HUES64 (cell line): ENCODE measurements around the gene CD8B.
"Not testable (repeated sequence)": the region's sequence is repeated elsewhere in the genome, so short reads cannot be mapped to it uniquely, and the experiment has no call there.

Experiments used
- H3K27ac ChIP-seq: 2 replicates; pipeline ENCODE4 v1.7.0; 2013; ENCODE audit warnings: low read depth, low read length, inconsistent platforms
- H3K27me3 ChIP-seq: 2 replicates; pipeline ENCODE4 v1.6.1; 2013; ENCODE audit warnings: mild to moderate bottlenecking, low read length; ENCODE audit not compliant: insufficient read depth
- H3K36me3 ChIP-seq: 2 replicates; pipeline ENCODE4 v1.6.1; 2013; ENCODE audit warnings: mild to moderate bottlenecking, low read length; ENCODE audit not compliant: insufficient read depth
- H3K4me1 ChIP-seq: 2 replicates; pipeline ENCODE4 v1.6.1; 2013; ENCODE audit warnings: mild to moderate bottlenecking, low read length, moderate library complexity; ENCODE audit not compliant: insufficient read depth
- H3K4me3 ChIP-seq: 2 replicates; pipeline ENCODE4 v1.5.1; 2013; ENCODE audit warnings: mild to moderate bottlenecking, low read length, moderate library complexity
- H3K9ac ChIP-seq: 2 replicates; pipeline ENCODE4 v1.6.1; 2013; ENCODE audit warnings: mild to moderate bottlenecking, low read depth, low read length
- H3K9me3 ChIP-seq: 2 replicates; pipeline ENCODE4 v1.6.1; 2013; ENCODE audit warnings: low read depth, low read length; ENCODE audit not compliant: insufficient read depth
- WGBS: fragments of 150-250, 120-280 bp; methylation state at CpG from one replicate; pipeline ENCODE4 v1.1.7; 2013; ENCODE audit warnings: missing lambda C conversion rate; 5-methylcytosine and 5-hydroxymethylcytosine counted together

Gene CD8B

DNA sequence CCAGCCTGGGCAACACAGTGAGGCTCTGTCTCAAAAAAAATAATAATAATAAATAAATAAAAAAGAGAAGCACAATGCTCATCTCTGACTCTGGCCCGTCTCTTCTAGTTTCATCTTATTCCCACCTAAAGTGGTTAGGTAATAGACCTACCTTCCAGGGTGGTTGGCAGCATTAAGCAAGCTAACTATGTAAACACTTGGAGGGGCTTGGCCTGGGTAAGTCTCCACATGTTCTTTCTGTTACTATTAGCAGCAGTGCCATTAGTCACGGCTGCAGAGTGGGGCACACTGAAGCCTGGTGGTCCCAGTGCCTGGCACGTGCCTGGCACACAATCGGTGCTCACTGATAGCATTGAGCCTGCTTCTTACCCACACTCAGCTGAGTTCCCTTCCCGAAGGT lies 4.0 kb downstream of the CD8B start:
- H3K4me3 ChIP-seq, H3K9ac ChIP-seq, H3K4me1 ChIP-seq, H3K36me3 ChIP-seq, H3K9me3 ChIP-seq, H3K27ac ChIP-seq: not testable (repeated sequence)
- H3K27me3 ChIP-seq = peaks cover 20% of the 10 kb centered on the region
- 95% methylated on average over 5 of the region's 5 CpGs for WGBS

DNA sequence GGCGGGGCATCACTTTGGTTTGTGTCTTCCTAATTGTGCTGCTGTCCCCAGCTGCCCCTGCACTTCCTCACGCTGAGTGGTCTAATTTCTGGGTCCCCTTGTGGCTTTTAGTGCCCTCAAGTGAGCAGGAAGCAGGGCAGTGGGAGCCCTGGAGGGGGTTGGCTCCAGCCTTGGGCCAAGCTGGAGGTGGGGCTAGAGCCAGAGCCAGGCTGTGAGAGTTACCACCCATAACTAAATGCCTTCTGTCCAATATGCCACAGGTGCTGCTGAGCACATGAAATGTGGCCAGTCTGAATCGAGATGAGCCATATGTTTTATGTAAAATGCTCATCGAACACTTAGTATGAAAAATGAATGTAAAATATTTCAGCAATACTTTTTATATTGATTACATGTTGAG lies 5.2 kb downstream of the CD8B start:
- H3K36me3 ChIP-seq, H3K9ac ChIP-seq, H3K9me3 ChIP-seq, H3K4me1 ChIP-seq, H3K27ac ChIP-seq, H3K4me3 ChIP-seq: not testable (repeated sequence)
- H3K27me3 ChIP-seq = peaks cover 11% of the 10 kb centered on the region
- WGBS = 81% methylated on average over 3 of the region's 4 CpGs

DNA sequence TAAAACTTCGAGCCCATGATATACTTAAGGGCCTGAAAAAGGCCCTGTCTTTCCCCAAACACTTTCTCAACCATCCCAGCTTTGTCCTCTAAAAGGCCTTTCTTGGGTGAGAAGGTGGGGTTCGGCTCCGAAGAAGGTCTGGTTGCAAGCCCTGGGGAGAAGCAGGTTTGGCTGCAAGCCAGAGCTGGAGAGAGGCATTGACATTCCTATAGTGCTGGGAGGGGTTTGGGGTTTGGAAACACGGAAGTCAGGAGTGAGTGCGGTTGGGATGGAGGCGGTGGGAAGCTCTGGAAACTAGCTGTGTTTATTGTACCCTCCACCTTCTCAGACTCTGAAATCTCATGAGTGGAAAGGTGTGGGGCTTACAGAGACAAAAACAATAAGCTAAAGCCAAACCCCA lies 5.7 kb downstream of the CD8B start:
- not testable (repeated sequence) for H3K36me3 ChIP-seq, H3K9me3 ChIP-seq, H3K27ac ChIP-seq, H3K27me3 ChIP-seq, H3K4me3 ChIP-seq, H3K9ac ChIP-seq, H3K4me1 ChIP-seq
- 54% methylated on average over 4 of the region's 6 CpGs for WGBS

DNA sequence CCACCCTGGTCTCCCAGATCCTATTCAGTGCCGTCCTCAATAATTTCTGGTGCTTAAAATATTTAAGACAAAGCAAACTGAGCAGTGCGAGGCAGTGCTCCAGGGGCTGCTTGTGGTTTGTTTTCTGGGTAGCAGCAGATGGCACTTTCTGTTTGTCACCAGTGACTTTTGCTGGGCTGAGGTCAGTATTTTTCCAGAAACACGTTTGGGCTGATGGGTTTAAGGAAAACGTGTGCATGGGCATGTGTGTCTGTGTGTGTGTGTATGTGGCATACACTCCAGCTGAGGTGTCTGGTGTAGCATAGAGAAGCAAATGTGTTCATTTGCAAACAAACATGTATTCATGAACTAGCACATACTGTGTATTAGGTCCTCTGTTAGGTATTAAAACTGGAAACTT lies 10.1 kb downstream of the CD8B start:
- H3K9ac ChIP-seq = not testable (repeated sequence)
- 90% methylated on average over 4 of the region's 4 CpGs for WGBS

DNA sequence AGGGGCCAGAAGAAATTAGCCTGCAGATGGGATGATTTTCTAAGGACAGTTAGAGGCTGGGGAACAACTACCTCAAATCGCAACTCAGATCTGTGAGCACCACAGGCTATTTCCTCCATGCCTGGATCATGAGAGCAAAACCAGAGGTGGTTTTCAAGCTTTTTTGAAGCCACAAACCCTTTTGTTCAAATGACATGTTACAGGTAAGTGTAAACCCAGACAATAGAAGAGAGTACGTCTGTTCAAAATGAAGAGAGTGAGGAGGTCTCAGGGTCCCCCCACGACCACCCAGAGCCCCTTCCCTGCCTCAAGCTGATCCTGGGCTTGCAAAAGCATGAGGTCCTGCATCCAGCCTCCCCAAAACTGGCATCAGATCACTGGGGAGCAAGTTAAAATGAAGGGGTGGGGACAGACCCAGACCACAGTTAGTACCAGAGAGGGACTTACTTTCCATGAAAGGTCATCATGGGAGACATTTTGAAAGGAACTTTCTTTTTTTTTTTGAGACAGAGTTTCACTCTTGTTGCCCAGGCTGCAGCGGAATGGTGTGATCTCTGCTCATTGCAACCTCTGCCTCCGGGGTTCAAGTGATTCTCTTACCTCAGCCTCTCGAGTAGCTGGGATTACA lies 19.0 kb downstream of the CD8B start:
- H3K4me1 ChIP-seq, H3K9me3 ChIP-seq, H3K27me3 ChIP-seq, H3K27ac ChIP-seq, H3K4me3 ChIP-seq, H3K9ac ChIP-seq, H3K36me3 ChIP-seq: not testable (repeated sequence)
- 87% methylated on average over 4 of the region's 6 CpGs for WGBS

More for the DNA sequence above, 10.1 kb downstream of the CD8B start:
- H3K27ac ChIP-seq, H3K9me3 ChIP-seq, H3K36me3 ChIP-seq, H3K27me3 ChIP-seq, H3K4me1 ChIP-seq, H3K4me3 ChIP-seq: not testable (repeated sequence)

DNA sequence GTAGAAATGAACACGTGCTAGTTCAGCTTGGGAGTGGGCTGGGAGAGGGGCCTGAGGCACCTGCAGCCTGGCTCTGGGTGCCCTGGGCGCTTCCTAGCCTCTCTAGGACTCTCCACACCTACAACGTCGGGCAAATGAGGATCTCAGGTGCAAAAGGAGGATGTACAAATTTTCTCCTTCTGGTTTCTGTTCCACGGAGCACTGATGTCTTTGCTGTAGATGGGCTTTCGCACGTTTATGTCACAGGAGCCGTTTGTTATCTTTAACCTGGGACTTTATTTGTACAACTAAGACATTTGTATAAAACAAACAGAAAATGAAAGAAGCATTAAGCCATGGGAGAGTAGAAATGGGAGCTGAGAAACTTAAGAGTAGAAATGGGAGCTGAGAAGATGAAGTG lies 20.4 kb downstream of the CD8B start:
- not testable (repeated sequence) for H3K4me1 ChIP-seq, H3K4me3 ChIP-seq, H3K36me3 ChIP-seq, H3K27me3 ChIP-seq, H3K27ac ChIP-seq, H3K9me3 ChIP-seq, H3K9ac ChIP-seq
- WGBS = 95% methylated on average over 7 of the region's 8 CpGs

DNA sequence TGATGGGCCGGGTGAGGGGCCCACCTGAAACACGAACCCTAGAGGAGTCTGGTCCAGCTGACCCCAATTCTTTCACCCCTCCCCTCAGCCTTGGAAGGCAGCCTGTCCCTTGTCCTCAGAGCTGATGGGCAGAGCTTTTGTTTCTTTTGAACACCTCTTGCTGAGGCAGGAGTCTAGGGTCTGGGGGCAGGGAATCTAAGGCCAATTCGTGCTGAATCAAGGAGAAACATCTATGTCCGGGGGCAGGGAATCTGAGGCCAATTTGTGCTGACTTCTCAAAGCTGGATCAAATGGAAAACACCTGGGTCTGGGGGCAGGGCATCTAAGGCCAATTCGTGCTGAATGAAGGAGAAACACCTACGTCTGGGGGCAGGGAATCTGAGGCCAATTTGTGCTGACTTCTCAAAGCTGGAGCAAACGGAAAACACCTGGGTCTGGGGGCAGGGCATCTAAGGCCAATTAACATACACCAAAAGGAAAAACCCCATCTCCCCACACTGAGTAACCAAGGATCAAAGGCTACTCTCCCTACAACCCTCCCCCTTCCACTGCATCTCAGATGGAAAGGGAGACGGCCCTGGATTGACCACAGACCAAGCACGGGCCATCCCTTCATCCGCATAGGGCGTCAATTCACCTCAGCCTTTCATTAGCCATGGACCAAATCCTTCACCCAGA lies 21.7 kb downstream of the CD8B start:
- not testable (repeated sequence) for H3K36me3 ChIP-seq, H3K9ac ChIP-seq, H3K27me3 ChIP-seq, H3K9me3 ChIP-seq, H3K4me1 ChIP-seq, H3K4me3 ChIP-seq, H3K27ac ChIP-seq
- 50% methylated on average over 5 of the region's 11 CpGs for WGBS

DNA sequence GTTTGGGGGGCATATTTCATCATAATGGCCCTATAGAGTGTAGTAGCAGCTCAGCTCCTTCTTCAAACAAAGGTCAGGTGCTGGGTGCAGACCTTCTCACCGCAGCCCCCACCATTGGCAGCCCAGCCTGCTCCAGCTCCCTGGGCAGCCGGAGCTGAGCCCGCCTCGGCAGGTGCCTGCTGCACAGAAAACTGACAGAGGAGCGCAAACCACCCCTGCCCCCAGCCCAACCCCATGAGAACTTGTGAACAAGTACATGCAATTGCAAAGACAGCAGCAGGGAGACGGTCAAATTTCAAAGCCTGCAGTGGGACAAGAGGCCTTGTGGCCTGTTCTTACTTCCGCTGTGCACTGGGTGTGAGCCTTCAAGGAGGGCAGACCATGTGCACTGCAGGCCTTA lies 22.2 kb downstream of the CD8B start:
- H3K4me3 ChIP-seq, H3K27me3 ChIP-seq, H3K9me3 ChIP-seq, H3K36me3 ChIP-seq, H3K27ac ChIP-seq, H3K4me1 ChIP-seq, H3K9ac ChIP-seq: not testable (repeated sequence)
- WGBS = 60% methylated on average over 7 of the region's 7 CpGs

DNA sequence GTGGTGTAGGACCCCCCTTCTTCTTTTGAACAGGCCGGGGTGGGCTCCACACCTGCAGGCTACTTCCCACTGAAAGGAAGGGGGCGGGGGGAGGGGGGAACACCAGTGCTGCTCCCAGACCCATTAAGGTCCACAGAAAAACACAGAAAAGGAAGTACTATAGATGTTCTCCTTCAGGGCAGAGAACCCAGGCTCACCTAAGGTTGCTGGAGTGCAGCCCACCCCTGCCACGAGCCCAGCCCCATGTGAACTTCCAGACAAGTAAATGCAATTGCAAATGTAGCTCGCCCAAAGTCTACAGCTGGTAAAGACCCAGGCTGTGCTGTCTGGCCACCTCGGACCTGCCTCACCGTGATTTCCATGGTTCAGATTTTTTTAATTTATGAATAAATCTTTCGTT lies 24.0 kb downstream of the CD8B start:
- not testable (repeated sequence) for H3K4me3 ChIP-seq, H3K36me3 ChIP-seq, H3K9ac ChIP-seq, H3K27me3 ChIP-seq, H3K27ac ChIP-seq, H3K9me3 ChIP-seq
- peaks cover 12% of the 10 kb centered on the region; the same call in 1 of the 2 replicates for H3K4me1 ChIP-seq
- WGBS = 41% methylated on average over 2 of the region's 7 CpGs

DNA sequence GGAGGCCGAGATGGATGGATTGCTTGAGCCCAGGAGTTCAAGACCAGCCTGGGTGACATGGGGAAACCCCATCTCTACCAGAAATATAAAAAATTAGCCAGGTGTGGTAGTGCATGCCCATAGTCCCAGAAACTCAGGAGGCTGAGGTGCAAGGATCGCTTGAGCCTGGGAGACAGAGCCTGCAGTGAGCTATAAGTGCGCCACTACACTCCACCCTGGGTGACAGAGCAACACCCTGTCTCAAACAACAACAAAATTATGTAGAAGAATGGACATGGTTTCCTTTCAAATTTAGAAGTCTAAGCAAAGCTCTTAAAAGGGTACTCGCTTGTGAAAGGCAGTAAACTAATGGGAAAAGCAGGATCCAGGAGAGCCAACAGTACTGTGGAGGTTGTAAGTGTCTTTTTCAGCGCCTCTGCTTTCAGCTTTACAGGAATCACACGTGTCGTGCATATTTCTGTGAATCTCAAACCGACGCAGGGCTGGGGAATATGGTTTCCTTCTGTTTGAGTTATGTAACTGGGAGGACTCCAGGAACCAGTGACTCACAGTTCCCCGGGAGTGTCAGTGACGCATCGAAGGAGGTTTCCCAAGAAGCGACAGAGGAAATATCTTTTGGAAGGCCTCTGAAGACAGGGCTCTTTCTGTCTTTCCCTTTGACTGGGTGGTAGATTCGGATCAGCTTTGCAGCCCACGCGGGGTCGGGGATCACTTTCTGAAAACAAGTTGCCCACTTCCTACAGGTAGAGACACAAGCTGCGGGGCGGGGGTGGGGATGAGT lies 24.6 kb downstream of the CD8B start:
- WGBS = 63% methylated on average over 12 of the region's 19 CpGs
- not testable (repeated sequence) for H3K36me3 ChIP-seq, H3K27ac ChIP-seq, H3K9me3 ChIP-seq, H3K4me3 ChIP-seq, H3K9ac ChIP-seq, H3K27me3 ChIP-seq
- peaks cover 12% of the 10 kb centered on the region; the same call in 1 of the 2 replicates for H3K4me1 ChIP-seq

DNA sequence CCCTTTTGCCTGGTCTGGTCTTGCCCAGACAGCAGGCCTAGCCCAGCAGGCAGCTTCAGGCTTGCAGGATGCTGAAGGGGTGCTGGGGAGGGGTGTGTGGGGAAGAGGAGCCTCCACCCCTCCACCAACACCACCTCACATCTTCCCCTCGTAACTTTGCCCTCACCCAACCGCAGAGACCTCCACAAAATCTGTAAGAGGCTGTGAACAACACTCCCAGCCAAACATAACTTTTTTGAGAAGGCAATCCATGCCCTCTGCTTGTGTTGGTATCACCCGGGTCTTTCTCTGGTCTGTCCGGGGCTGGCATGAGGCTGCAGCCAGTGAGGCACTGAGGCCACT lies 26.2 kb downstream of the CD8B start:
- H3K4me3 ChIP-seq, H3K27ac ChIP-seq, H3K9ac ChIP-seq, H3K27me3 ChIP-seq, H3K36me3 ChIP-seq, H3K9me3 ChIP-seq: not testable (repeated sequence)
- peaks cover 15% of the 10 kb centered on the region; the same call in 1 of the 2 replicates for H3K4me1 ChIP-seq
- WGBS = 66% methylated on average over 4 of the region's 4 CpGs
